H4 (cell line): ENCODE measurements around the gene PTPN12. TPM values are rescaled to one million over a fixed set of nuclear protein-coding genes. Genes with fewer than 3 reads are reported as not detected.
A peak's percentile ranks its signal among the peaks of the same experiment; 100 is the strongest.
"Not testable (repeated sequence)": the region's sequence is repeated elsewhere in the genome, so short reads cannot be mapped to it uniquely, and the experiment has no call there.

Source experiments
- DNase-seq: peaks from one replicate; pipeline ENCODE4 v3.0.0-alpha.2; 2015; ENCODE audit warnings: low spot score
- total RNA-seq: library from RNA; depleted of rRNA; stranded (reverse); fragments of >200 nt; shearing (Covaris generic); gene quantifications from 2 replicates; pipeline ENCODE4 v1.2.3, GENCODE V29; 2014; rRNA removed

Gene PTPN12
- 23.8 and 24.4 TPM in 2 replicates for total RNA-seq

- DNase-seq = no peak
These were observed at the start of gene PTPN12 for GRCh38 chr7:77537136-77537777. Gene PTPN12 (plus strand): TSS chr7:77537295. CDS start chr7:77537547, 252 bp downstream.

GRCh38 chr7:77488986-77489385 lies 48.1 kb upstream of the PTPN12 start:
- no peak for DNase-seq

GRCh38 chr7:77497079-77497478 lies 40.0 kb upstream of the PTPN12 start:
- DNase-seq = no peak

- no peak for DNase-seq
These were observed 38.3 kb upstream of the PTPN12 start for GRCh38 chr7:77498659-77499379.

- DNase-seq = no peak
These were observed 35.9 kb upstream of the PTPN12 start for GRCh38 chr7:77501192-77501515.

GRCh38 chr7:77504951-77505350 lies 32.1 kb upstream of the PTPN12 start:
- DNase-seq = no peak

GRCh38 chr7:77506899-77507298 lies 30.2 kb upstream of the PTPN12 start:
- no peak for DNase-seq

- not testable (repeated sequence) for DNase-seq
These were observed 24.0 kb upstream of the PTPN12 start for GRCh38 chr7:77513002-77513670.

- no peak for DNase-seq
These were observed 21.0 kb upstream of the PTPN12 start for GRCh38 chr7:77516085-77516484.

- DNase-seq = no peak
These were observed 16.8 kb upstream of the PTPN12 start for GRCh38 chr7:77520261-77520660.

- not testable (repeated sequence) for DNase-seq
These were observed 15.6 kb upstream of the PTPN12 start for GRCh38 chr7:77521537-77521936.

- no peak for DNase-seq
These were observed 12.4 kb upstream of the PTPN12 start for GRCh38 chr7:77524731-77525130.

GRCh38 chr7:77525231-77525630 lies 11.9 kb upstream of the PTPN12 start:
- no peak for DNase-seq

- no peak for DNase-seq
These were observed 8.7 kb upstream of the PTPN12 start for GRCh38 chr7:77528368-77528767.

GRCh38 chr7:77529279-77529678 lies 7.8 kb upstream of the PTPN12 start:
- no peak for DNase-seq

- DNase-seq = no peak
These were observed 6.1 kb upstream of the PTPN12 start for GRCh38 chr7:77531038-77531437.

- DNase-seq = no peak
These were observed 4.8 kb upstream of the PTPN12 start for GRCh38 chr7:77532247-77532646.

GRCh38 chr7:77532732-77533131 lies 4.4 kb upstream of the PTPN12 start:
- not testable (repeated sequence) for DNase-seq

GRCh38 chr7:77534046-77534445 lies 3.0 kb upstream of the PTPN12 start:
- DNase-seq = not testable (repeated sequence)

- DNase-seq = no peak
These were observed 1.1 kb upstream of the PTPN12 start for GRCh38 chr7:77536017-77536412.

- peak; percentile 95 for DNase-seq
These were observed 521 bp upstream of the PTPN12 start for GRCh38 chr7:77536413-77537135.

GRCh38 chr7:77537778-77538280 lies 734 bp downstream of the PTPN12 start:
- peak; percentile 37 for DNase-seq
